C4-2B (cell line): ENCODE measurements around the gene QSOX2.

Experiments
- ZFX ChIP-seq: fragments of 450-650 bp; IDR thresholded peaks from 2 replicates; pipeline ENCODE4 v1.6.1; 2017
- TF ChIP-seq, protein P1 (sequence below): fragments of 450-650 bp; conservative IDR thresholded peaks from 2 replicates; pipeline ENCODE4 v1.5.1; 2017; ENCODE audit warnings: mild to moderate bottlenecking

DNA sequence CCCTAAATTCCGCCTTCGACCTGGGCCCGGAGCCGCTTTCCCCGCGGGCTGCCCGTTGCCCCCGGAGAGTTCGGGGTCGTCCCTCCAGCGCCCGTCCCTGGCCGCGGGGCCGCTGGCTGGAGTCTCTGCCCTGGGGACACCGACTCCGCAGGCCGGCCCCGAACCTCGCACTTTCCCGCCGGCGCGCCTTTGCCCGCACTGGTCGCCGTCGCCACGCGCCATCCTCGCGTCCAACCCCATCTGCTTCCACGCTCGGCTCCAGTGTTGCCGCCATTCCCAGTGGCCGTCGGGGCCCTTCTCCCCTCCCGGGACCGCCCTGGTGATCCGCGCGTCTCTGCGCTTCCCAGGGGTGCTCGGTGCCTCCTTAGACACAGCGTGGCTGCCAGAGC, 51.7 kb downstream of the QSOX2 start:
- TF ChIP-seq, protein P1, sequence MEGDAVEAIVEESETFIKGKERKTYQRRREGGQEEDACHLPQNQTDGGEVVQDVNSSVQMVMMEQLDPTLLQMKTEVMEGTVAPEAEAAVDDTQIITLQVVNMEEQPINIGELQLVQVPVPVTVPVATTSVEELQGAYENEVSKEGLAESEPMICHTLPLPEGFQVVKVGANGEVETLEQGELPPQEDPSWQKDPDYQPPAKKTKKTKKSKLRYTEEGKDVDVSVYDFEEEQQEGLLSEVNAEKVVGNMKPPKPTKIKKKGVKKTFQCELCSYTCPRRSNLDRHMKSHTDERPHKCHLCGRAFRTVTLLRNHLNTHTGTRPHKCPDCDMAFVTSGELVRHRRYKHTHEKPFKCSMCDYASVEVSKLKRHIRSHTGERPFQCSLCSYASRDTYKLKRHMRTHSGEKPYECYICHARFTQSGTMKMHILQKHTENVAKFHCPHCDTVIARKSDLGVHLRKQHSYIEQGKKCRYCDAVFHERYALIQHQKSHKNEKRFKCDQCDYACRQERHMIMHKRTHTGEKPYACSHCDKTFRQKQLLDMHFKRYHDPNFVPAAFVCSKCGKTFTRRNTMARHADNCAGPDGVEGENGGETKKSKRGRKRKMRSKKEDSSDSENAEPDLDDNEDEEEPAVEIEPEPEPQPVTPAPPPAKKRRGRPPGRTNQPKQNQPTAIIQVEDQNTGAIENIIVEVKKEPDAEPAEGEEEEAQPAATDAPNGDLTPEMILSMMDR, result no peak
- TF ChIP-seq ZFX, result no peak
